GM12878 (cell line): Measurements from ENCODE around the gene BMPR2.

Experiments used
- CTCF ChIP-seq, 3 experiments: IDR thresholded peaks in 2 of 3; conservative IDR thresholded peaks in 1 of 3; 2 replicates each; pipeline ENCODE4 v1.5.1; 2011; ENCODE audit warnings: low read depth in 3 of 3, low read length in 3 of 3, mild to moderate bottlenecking in 3 of 3, control low read depth in 2 of 3, moderate library complexity in 2 of 3, inconsistent platforms in 1 of 3, mixed read lengths in 1 of 3; ENCODE audit not compliant: control insufficient read depth in 2 of 3, insufficient read depth in 1 of 3; ENCODE audit errors: extremely low read depth in 1 of 3
- ELK1 ChIP-seq: IDR thresholded peaks from 2 replicates; pipeline ENCODE4 v1.6.1; 2012; ENCODE audit warnings: low read depth, low read length, improper control_type of control experiment
- JUND ChIP-seq: IDR thresholded peaks from 2 replicates; pipeline ENCODE4 v1.6.1; 2012; ENCODE audit warnings: low read depth, mild to moderate bottlenecking, low read length, improper control_type of control experiment, moderate library complexity
- POLR2A ChIP-seq: IDR thresholded peaks from 2 replicates; pipeline ENCODE4 v1.6.1; 2011; ENCODE audit warnings: low read depth, mild to moderate bottlenecking, low read length
- POLR2AphosphoS5 ChIP-seq: IDR thresholded peaks from 2 replicates; pipeline ENCODE4 v1.6.1; 2011; ENCODE audit warnings: mild to moderate bottlenecking, low read length, inconsistent platforms
- SIN3A ChIP-seq: IDR thresholded peaks from 2 replicates; pipeline ENCODE4 v1.6.1; 2012; ENCODE audit warnings: low read depth, low read length, improper control_type of control experiment
- SMAD1 ChIP-seq: fragments of 450-650 bp; IDR thresholded peaks from 2 replicates; pipeline ENCODE4 v1.6.1; 2018; ENCODE audit warnings: mild to moderate bottlenecking, low read depth; ENCODE audit not compliant: partially characterized antibody
- SUZ12 ChIP-seq: fragments of 200-600 bp; sonication (generic); IDR thresholded peaks from one replicate; pipeline ENCODE4 v1.6.1; 2018; ENCODE audit warnings: antibody characterized with exemption, mild to moderate bottlenecking; ENCODE audit not compliant: unreplicated experiment
- TARDBP ChIP-seq: IDR thresholded peaks from 2 replicates; pipeline ENCODE4 v1.6.1; 2016; ENCODE audit warnings: borderline replicate concordance
- USF1 ChIP-seq: IDR thresholded peaks from 2 replicates; pipeline ENCODE4 v1.6.1; 2011; ENCODE audit warnings: borderline replicate concordance, low read depth, mild to moderate bottlenecking, moderate library complexity, mixed read lengths, low read length; ENCODE audit not compliant: insufficient read depth; ENCODE audit errors: extremely low read length

GRCh38 chr2:202599911-202600310 lies 223.8 kb downstream of the BMPR2 start:
- TF ChIP-seq SIN3A (no peak), USF1 (no peak), SMAD1 (no peak), POLR2AphosphoS5 (no peak), POLR2A (no peak), ELK1 (no peak), JUND (no peak), TARDBP (no peak), SUZ12 (no peak), CTCF (IDR thresholded peaks at IDR 0.05 in 2 of 3, conservative IDR thresholded peaks at IDR 0.05 in 1 of 3; ENCODE audit: control insufficient read depth in 2 of 3, extremely low read depth in 1 of 3, insufficient read depth in 1 of 3, low read depth in 3 of 3, low read length in 3 of 3) (no peak)
